GM19438 (cell line): ENCODE data around the gene THSD4.
"Not testable (repeated sequence)": the region's sequence is repeated elsewhere in the genome, so short reads cannot be mapped to it uniquely, and the experiment has no call there.

Experiments
- ATAC-seq: cut with Tn5 transposase; IDR thresholded peaks from one replicate; pipeline ENCODE4 v1.9.1; 2021; ENCODE audit warnings: low read depth; ENCODE audit not compliant: unreplicated experiment

The THSD4 gene

GRCh38 chr15:71362556-71362955, 247.3 kb downstream of the THSD4 start:
- ATAC-seq = no peak

GRCh38 chr15:71362987-71363968, 248.0 kb downstream of the THSD4 start:
- no peak for ATAC-seq

DNA sequence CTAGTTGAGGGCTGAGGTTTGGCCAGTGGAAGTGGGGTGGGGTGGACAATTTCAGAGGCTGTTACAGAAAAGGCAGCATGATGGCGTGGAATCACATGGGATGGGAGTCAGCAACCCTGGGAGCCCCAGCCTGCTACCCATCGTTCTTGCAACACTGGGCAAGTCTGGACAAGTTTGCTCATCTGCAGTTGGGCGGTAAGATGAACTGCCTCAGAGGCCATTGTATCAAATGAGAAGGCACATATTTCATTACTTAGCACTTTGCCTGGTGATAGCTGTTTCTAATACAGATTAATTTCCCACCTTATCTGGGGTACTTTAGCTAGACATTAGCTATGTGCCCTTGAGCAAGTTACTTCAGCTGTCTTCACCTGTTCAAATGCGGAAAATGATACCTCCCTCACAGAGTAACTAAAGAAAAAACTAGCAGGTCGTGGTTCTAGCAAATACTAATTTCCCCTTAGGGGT, 248.9 kb downstream of the THSD4 start:
- ATAC-seq = no peak

- no peak for ATAC-seq
These were observed 251.3 kb downstream of the THSD4 start for GRCh38 chr15:71366522-71366921.

GRCh38 chr15:71366926-71367325, 251.7 kb downstream of the THSD4 start:
- ATAC-seq = no peak

- ATAC-seq = not testable (repeated sequence)
These were observed 252.5 kb downstream of the THSD4 start for GRCh38 chr15:71367737-71368136.

GRCh38 chr15:71372769-71373168, 257.5 kb downstream of the THSD4 start:
- not testable (repeated sequence) for ATAC-seq

GRCh38 chr15:71373917-71374316, 258.6 kb downstream of the THSD4 start:
- no peak for ATAC-seq

DNA sequence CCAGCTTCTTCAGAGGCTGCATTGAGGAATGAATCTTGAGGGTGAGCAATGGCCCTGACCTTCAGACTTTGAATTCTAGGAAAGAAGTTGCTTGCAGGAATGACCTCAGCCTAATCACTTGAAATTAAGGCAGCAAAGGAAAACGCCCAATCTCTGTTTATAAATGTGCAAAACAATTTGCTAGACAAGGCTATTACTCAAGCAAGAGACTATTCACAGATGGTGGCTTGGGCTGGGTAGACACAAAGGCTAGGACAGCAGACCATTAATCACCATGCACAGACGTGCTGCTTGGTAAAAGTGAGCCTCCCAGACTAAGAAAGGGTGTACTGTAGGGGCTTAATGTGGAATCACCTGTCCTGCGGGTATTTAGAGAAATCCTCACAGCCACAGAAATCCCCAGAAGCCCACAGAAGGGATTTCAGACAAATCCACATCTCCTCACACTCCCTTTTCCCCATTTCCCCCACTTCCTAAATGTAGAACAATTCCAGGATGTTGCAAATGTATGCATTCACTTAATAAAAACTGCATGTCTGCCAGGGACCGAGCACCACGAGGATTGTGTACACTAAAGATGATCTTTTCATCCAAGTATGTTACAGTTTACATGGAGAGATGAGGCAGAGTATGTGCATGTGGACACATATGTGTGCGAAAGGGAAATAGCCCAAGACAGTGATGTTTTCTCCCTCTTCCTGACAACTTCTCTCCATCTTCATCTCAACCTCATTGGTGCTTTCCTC, 259.5 kb downstream of the THSD4 start:
- ATAC-seq = no peak

DNA sequence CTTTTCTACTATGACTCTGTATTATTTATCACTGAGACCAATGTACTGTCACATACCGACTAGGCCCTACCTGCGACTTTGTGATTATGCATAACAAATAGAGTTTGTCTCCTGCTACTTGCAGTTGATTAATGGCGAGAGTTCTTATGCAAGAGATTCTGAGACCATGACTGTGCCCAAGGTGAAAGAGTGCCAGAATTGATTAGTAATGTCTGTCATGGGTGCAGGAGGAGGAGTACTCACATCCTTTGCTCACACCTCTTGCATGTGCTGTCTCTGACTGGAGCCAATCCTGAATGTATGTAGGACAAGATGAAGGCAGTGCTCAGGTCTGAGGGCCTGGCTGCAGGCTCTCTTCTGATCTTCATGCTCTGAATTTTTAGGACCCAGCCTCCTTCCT, 260.7 kb downstream of the THSD4 start:
- ATAC-seq = no peak

GRCh38 chr15:71379893-71380292, 264.6 kb downstream of the THSD4 start:
- no peak for ATAC-seq

- ATAC-seq = no peak
These were observed 265.1 kb downstream of the THSD4 start for GRCh38 chr15:71380345-71380744.

- no peak for ATAC-seq
These were observed 269.2 kb downstream of the THSD4 start for GRCh38 chr15:71384501-71384900.

GRCh38 chr15:71385026-71385425, 269.8 kb downstream of the THSD4 start:
- ATAC-seq = no peak

DNA sequence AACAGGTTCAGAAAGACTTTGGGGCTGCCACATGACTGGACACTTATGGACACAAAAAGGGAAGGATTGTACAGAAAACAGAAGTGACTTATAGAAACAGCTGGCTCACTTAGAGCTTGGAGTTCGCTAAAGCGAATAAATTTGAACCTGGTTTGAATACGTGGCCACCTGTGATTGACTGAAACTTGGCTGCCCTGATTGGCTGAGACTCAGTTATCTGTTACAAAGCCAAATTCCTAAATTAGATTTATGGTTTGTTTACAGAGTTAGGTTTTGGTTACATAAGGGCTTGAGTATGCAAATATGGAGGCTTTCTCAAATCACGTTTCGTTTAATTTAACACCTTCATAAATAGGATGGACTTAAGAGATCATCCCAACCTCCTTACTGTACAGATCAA, 270.2 kb downstream of the THSD4 start:
- ATAC-seq = no peak

GRCh38 chr15:71386005-71386404, 270.7 kb downstream of the THSD4 start:
- ATAC-seq = no peak

DNA sequence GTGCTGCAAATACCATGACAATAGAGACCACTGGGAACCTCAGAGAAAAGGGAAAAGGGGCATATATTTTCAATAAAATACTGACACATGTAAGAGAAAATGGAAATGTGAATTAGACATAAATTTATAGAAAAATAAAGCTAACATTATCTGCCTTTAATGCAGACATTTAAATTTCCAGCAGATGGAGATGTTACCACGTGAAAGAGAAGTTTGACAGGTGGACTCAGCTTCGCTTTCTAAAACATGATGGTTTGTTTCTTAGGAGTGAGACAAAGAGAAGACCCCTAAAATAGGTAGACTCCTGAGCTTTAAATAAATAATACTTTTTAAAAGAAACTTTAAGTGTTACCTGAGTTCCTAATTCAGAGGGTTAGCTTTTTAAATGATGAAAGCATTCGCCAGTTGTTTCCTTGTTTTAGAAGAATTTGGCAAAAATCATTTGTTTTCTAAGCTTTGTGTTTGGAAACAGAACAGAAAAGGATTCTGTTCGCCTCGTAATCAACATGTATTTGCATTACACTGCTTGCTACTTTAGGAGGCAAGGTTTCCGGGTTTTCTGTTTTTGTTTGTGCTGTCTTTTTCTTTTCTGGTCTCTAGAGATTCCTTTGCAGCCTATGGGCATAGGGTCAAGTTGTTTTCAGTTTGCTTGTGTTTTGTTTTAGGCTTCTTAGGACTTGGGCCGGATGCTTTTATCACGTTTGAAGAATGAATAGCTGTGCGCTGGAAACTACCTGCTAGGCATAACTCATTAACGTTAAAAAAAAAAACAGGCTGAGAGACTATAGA, 271.4 kb downstream of the THSD4 start:
- ATAC-seq = no peak

DNA sequence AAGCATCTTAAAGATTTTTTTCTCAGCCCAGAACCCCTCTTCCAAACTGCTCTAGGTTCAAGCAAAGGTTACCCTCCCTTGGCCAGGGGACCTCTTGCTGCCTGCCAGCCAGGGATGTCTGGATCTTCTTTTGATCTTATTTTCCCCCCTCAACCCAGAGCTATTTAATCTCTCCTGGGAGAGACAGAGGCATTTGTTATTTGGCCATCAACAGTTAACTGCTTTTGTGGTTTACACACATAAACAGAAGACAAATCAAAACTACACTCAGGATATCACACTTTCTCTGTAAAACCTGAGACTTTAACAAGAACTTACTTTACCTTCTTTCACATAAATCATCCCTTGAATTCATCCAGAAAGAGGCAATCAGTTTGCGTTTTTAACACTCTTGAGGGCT, 272.5 kb downstream of the THSD4 start:
- no peak for ATAC-seq

- ATAC-seq = no peak
These were observed 274.8 kb downstream of the THSD4 start for GRCh38 chr15:71390096-71390495.

- ATAC-seq = no peak
These were observed 276.3 kb downstream of the THSD4 start for GRCh38 chr15:71391421-71392088.
